Suprapubic skin (tissue), 4 donors: ENCODE measurements around the gene COL18A1.

ENCODE experiments used
- EP300 ChIP-seq: sonication (generic); formaldehyde crosslinking; IDR thresholded peaks from one replicate; pipeline ENCODE4 v1.6.1; 2017; ENCODE audit warnings: antibody characterized with exemption
- POLR2A ChIP-seq, 2 donors: fragments of 450-650 bp; IDR thresholded peaks; one replicate each; pipeline ENCODE4 v1.6.1; 2017; ENCODE audit warnings: antibody characterized with exemption in 2 of 2, mild to moderate bottlenecking in 2 of 2, moderate library complexity in 2 of 2
- POLR2AphosphoS5 ChIP-seq, 3 donors: sonication (generic); formaldehyde crosslinking; IDR thresholded peaks; one replicate each; pipeline ENCODE4 v1.6.1; 2017; ENCODE audit warnings: antibody characterized with exemption in 3 of 3
- TF ChIP-seq, protein P1 (sequence below), 2 donors: fragments of 200-600 bp in 1 of 2; fragments of 450-650 bp in 1 of 2; sonication (generic) in 1 of 2; IDR thresholded peaks; one replicate each; pipeline ENCODE4 v1.5.1; 2016 to 2019; ENCODE audit warnings: antibody characterized with exemption in 2 of 2, mild to moderate bottlenecking in 1 of 2, moderate library complexity in 1 of 2

- TF ChIP-seq, protein P1, sequence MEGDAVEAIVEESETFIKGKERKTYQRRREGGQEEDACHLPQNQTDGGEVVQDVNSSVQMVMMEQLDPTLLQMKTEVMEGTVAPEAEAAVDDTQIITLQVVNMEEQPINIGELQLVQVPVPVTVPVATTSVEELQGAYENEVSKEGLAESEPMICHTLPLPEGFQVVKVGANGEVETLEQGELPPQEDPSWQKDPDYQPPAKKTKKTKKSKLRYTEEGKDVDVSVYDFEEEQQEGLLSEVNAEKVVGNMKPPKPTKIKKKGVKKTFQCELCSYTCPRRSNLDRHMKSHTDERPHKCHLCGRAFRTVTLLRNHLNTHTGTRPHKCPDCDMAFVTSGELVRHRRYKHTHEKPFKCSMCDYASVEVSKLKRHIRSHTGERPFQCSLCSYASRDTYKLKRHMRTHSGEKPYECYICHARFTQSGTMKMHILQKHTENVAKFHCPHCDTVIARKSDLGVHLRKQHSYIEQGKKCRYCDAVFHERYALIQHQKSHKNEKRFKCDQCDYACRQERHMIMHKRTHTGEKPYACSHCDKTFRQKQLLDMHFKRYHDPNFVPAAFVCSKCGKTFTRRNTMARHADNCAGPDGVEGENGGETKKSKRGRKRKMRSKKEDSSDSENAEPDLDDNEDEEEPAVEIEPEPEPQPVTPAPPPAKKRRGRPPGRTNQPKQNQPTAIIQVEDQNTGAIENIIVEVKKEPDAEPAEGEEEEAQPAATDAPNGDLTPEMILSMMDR (IDR thresholded peaks at IDR 0.05): no peak
- TF ChIP-seq EP300 (no peak), POLR2AphosphoS5 (IDR thresholded peaks at IDR 0.05) (no peak), POLR2A (IDR thresholded peaks at IDR 0.05) (no peak)
These were observed 19.4 kb upstream of the COL18A1 start for GRCh38 chr21:45385549-45386050.
